Endothelial cell of umbilical vein (primary cell): Measurements from ENCODE around the gene HSFX3.

Source experiments
- EZH2 ChIP-seq: IDR thresholded peaks from 2 replicates; pipeline ENCODE4 v1.6.1; 2012; ENCODE audit warnings: borderline replicate concordance, low read depth, mild to moderate bottlenecking, moderate library complexity, low read length, inconsistent platforms; ENCODE audit not compliant: severe bottlenecking
- FOS ChIP-seq: IDR thresholded peaks from 2 replicates; pipeline ENCODE4 v1.6.1; 2011; ENCODE audit warnings: mild to moderate bottlenecking, low read length, moderate library complexity, borderline replicate concordance; ENCODE audit not compliant: insufficient read depth
- JUN ChIP-seq: IDR thresholded peaks from 2 replicates; pipeline ENCODE4 v1.6.1; 2011; ENCODE audit warnings: borderline replicate concordance, low read depth; ENCODE audit not compliant: insufficient read length, insufficient read depth
- MYC ChIP-seq: IDR thresholded peaks from one replicate; pipeline ENCODE4 v1.6.1; 2011; ENCODE audit warnings: mild to moderate bottlenecking, low read depth, low read length
- POLR2A ChIP-seq: IDR thresholded peaks from 2 replicates; pipeline ENCODE4 v1.6.1; 2012; ENCODE audit warnings: low read depth, mild to moderate bottlenecking, control low read depth, low read length
- TF ChIP-seq, protein P1 (sequence below), 2 donors: IDR thresholded peaks; 1 replicate in 1 of 2; 2 replicates in 1 of 2; pipeline ENCODE4 v1.5.1; 2011; ENCODE audit warnings: low read length in 2 of 2, mild to moderate bottlenecking in 2 of 2, moderate library complexity in 2 of 2, control low read depth in 1 of 2, inconsistent platforms in 1 of 2, low read depth in 1 of 2; ENCODE audit not compliant: insufficient read depth in 1 of 2; ENCODE audit errors: extremely low read depth in 1 of 2
- TF ChIP-seq, protein P2 (sequence below): IDR thresholded peaks from 2 replicates; pipeline ENCODE4 v1.6.1; 2011; ENCODE audit not compliant: insufficient read depth, insufficient read length

DNA sequence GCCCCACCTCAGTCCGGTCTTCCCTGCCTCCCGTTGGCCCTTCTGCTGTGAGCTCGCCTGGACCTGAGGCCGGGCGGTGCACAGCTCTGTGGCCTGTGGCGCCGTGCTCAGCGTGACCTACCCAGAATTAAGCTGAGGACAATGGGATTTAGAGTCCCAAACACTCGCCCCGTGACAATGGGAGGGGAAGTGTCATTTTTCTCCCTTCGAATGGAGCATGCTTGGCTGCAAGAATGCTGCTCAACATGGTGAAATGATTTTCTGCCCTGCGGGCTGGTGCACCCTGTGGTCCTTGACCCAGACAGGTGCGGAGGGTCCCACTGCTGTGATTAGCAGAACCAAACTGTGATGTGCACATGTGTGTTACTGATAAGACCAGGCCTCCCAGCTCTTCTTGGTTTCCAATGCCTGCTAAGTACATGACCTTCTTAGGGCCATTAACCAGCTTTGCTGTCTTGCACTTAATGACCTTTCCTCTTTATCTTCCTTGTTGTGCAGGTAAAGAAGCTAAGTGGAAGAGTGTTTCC, 8.1 kb downstream of the HSFX3 start:
- TF ChIP-seq POLR2A = no peak
- TF ChIP-seq, protein P1, sequence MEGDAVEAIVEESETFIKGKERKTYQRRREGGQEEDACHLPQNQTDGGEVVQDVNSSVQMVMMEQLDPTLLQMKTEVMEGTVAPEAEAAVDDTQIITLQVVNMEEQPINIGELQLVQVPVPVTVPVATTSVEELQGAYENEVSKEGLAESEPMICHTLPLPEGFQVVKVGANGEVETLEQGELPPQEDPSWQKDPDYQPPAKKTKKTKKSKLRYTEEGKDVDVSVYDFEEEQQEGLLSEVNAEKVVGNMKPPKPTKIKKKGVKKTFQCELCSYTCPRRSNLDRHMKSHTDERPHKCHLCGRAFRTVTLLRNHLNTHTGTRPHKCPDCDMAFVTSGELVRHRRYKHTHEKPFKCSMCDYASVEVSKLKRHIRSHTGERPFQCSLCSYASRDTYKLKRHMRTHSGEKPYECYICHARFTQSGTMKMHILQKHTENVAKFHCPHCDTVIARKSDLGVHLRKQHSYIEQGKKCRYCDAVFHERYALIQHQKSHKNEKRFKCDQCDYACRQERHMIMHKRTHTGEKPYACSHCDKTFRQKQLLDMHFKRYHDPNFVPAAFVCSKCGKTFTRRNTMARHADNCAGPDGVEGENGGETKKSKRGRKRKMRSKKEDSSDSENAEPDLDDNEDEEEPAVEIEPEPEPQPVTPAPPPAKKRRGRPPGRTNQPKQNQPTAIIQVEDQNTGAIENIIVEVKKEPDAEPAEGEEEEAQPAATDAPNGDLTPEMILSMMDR (IDR thresholded peaks at IDR 0.05; ENCODE audit: extremely low read depth in 1 of 2, insufficient read depth in 1 of 2, low read depth in 1 of 2, low read length in 2 of 2) = no peak
- TF ChIP-seq FOS = no peak
- TF ChIP-seq MYC = no peak
- TF ChIP-seq, protein P2, sequence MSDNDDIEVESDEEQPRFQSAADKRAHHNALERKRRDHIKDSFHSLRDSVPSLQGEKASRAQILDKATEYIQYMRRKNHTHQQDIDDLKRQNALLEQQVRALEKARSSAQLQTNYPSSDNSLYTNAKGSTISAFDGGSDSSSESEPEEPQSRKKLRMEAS = no peak
- no peak for TF ChIP-seq EZH2
- TF ChIP-seq JUN = no peak
